MM.1S (cell line): ENCODE data around the gene SRGAP3.
"Not testable (repeated sequence)": the region's sequence is repeated elsewhere in the genome, so short reads cannot be mapped to it uniquely, and the experiment has no call there.

Experiments used
- DNase-seq: peaks from one replicate; pipeline ENCODE4 v3.0.0-alpha.2; 2015
- H2AFZ ChIP-seq: fragments of 300-600 bp; sonication (generic); 2 replicates; pipeline ENCODE4 v1.6.0; 2016; ENCODE audit warnings: antibody characterized with exemption, low read length
- H3F3A ChIP-seq: fragments of 300-600 bp; sonication (generic); 2 replicates; pipeline ENCODE4 v1.6.1; 2016; ENCODE audit warnings: mild to moderate bottlenecking, antibody characterized with exemption, low read length, moderate library complexity, mixed read lengths; ENCODE audit not compliant: insufficient read depth
- H3K27ac ChIP-seq: fragments of 300-600 bp; sonication (generic); 2 replicates; pipeline ENCODE4 v1.5.1; 2016; ENCODE audit warnings: mild to moderate bottlenecking, low read length
- H3K27me3 ChIP-seq: fragments of 300-600 bp; sonication (generic); replicated peaks from 2 replicates; pipeline ENCODE4 v1.6.0; 2016; ENCODE audit warnings: low read length; ENCODE audit not compliant: insufficient read depth
- H3K36me3 ChIP-seq: fragments of 300-600 bp; sonication (generic); replicated peaks from 2 replicates; pipeline ENCODE4 v1.6.1; 2016; ENCODE audit warnings: mild to moderate bottlenecking, low read length, mixed read lengths; ENCODE audit not compliant: insufficient read depth
- H3K4me1 ChIP-seq: fragments of 300-600 bp; sonication (generic); 2 replicates; pipeline ENCODE4 v1.6.1; 2016; ENCODE audit warnings: low read length, mixed read lengths
- H3K4me2 ChIP-seq: fragments of 300-600 bp; sonication (generic); 2 replicates; pipeline ENCODE4 v1.6.0; 2016; ENCODE audit warnings: low read depth, low read length
- H3K4me3 ChIP-seq: fragments of 300-600 bp; sonication (generic); 2 replicates; pipeline ENCODE4 v1.5.1; 2016; ENCODE audit warnings: low read length, mixed read lengths
- H3K79me2 ChIP-seq: fragments of 300-600 bp; sonication (generic); 2 replicates; pipeline ENCODE4 v1.6.1; 2016; ENCODE audit warnings: mixed run types, low read length, mixed read lengths
- H3K9ac ChIP-seq: fragments of 300-600 bp; sonication (generic); 2 replicates; pipeline ENCODE4 v1.6.1; 2016; ENCODE audit warnings: low read length, mixed read lengths
- H3K9me2 ChIP-seq: fragments of 300-600 bp; sonication (generic); replicated peaks from 2 replicates; pipeline ENCODE4 v1.6.1; 2016; ENCODE audit warnings: mild to moderate bottlenecking, low read length, mixed read lengths; ENCODE audit not compliant: insufficient read depth
- H3K9me3 ChIP-seq: fragments of 300-600 bp; sonication (generic); replicated peaks from 2 replicates; pipeline ENCODE4 v1.6.1; 2016; ENCODE audit warnings: mild to moderate bottlenecking, low read length, mixed read lengths; ENCODE audit not compliant: insufficient read depth
- H4K20me1 ChIP-seq: fragments of 300-600 bp; sonication (generic); 2 replicates; pipeline ENCODE4 v1.6.1; 2016; ENCODE audit warnings: mild to moderate bottlenecking, low read length, moderate library complexity, mixed read lengths; ENCODE audit not compliant: insufficient read depth
- CTCF ChIP-seq: fragments of 300-600 bp; sonication (generic); IDR thresholded peaks from 2 replicates; pipeline ENCODE4 v1.5.1; 2016; ENCODE audit warnings: antibody characterized with exemption, low read length, mixed read lengths
- EZH2 ChIP-seq: fragments of 300-600 bp; sonication (generic); optimal IDR thresholded peaks from 2 replicates; pipeline ENCODE3; 2017; ENCODE audit warnings: low read depth, mild to moderate bottlenecking, antibody characterized with exemption, low read length, mixed read lengths
- EZH2phosphoT487 ChIP-seq: fragments of 300-600 bp; sonication (generic); IDR thresholded peaks from 2 replicates; pipeline ENCODE4 v1.6.1; 2018; ENCODE audit warnings: antibody characterized with exemption, low read length

SRGAP3 gene

GRCh38 chr3:9295007-9295406 is 45.6 kb upstream of the SRGAP3 start:
- no peaks in the 10 kb centered on the region for H3F3A ChIP-seq
- TF ChIP-seq EZH2phosphoT487 (no peak), CTCF (no peak), EZH2 (no peak)
- no peaks in the 10 kb centered on the region for H3K9me3 ChIP-seq
- no peaks in the 10 kb centered on the region for H3K27me3 ChIP-seq
- no peaks in the 10 kb centered on the region for H3K36me3 ChIP-seq
- no peak overlapping the region for H3K9ac ChIP-seq
- H3K27ac ChIP-seq = no peak overlapping the region
- no peaks in the 10 kb centered on the region for H3K4me1 ChIP-seq
- H3K9me2 ChIP-seq = no peaks in the 10 kb centered on the region
- no peak for DNase-seq
- no peak overlapping the region for H3K4me2 ChIP-seq
- no peaks in the 10 kb centered on the region for H4K20me1 ChIP-seq
- H3K4me3 ChIP-seq = no peak overlapping the region
- H2AFZ ChIP-seq = no peak overlapping the region
- H3K79me2 ChIP-seq = no peaks in the 10 kb centered on the region

GRCh38 chr3:9293953-9294352 is 44.5 kb upstream of the SRGAP3 start:
- H3K27ac ChIP-seq, H3F3A ChIP-seq, H3K9me3 ChIP-seq, DNase-seq, H3K4me1 ChIP-seq, H2AFZ ChIP-seq, H3K9ac ChIP-seq, H3K36me3 ChIP-seq, H3K4me3 ChIP-seq, H3K9me2 ChIP-seq, H4K20me1 ChIP-seq, H3K4me2 ChIP-seq, H3K27me3 ChIP-seq, H3K79me2 ChIP-seq: not testable (repeated sequence)

GRCh38 chr3:9293076-9293475 is 43.6 kb upstream of the SRGAP3 start:
- Histone ChIP-seq H3K4me2 (no peak overlapping the region), H3K9ac (no peak overlapping the region), H3K9me2 (no peaks in the 10 kb centered on the region), H3K27ac (no peak overlapping the region), H2AFZ (no peak overlapping the region), H3K79me2 (no peaks in the 10 kb centered on the region), H3K27me3 (no peaks in the 10 kb centered on the region), H3F3A (no peaks in the 10 kb centered on the region), H3K36me3 (no peaks in the 10 kb centered on the region), H3K9me3 (no peaks in the 10 kb centered on the region), H3K4me3 (no peak overlapping the region), H4K20me1 (no peaks in the 10 kb centered on the region), H3K4me1 (no peaks in the 10 kb centered on the region)
- no peak for DNase-seq
- no peak for TF ChIP-seq EZH2
- no peak for TF ChIP-seq EZH2phosphoT487
- TF ChIP-seq CTCF = no peak

- Histone ChIP-seq H3K9ac (no peak overlapping the region), H3K4me3 (no peak overlapping the region)
- no peak for TF ChIP-seq EZH2
- no peak for TF ChIP-seq EZH2phosphoT487
- TF ChIP-seq CTCF = no peak
These were observed 43.1 kb upstream of the SRGAP3 start for GRCh38 chr3:9292516-9292915.

More at GRCh38 chr3:9292516-9292915, 43.1 kb upstream of the SRGAP3 start:
- Histone ChIP-seq H3K36me3 (no peaks in the 10 kb centered on the region), H4K20me1 (no peaks in the 10 kb centered on the region), H3K27me3 (no peaks in the 10 kb centered on the region), H3K4me2 (no peak overlapping the region), H3K79me2 (no peaks in the 10 kb centered on the region), H3K4me1 (no peaks in the 10 kb centered on the region), H3K9me2 (no peaks in the 10 kb centered on the region), H3K9me3 (no peaks in the 10 kb centered on the region), H2AFZ (no peak overlapping the region), H3K27ac (no peak overlapping the region), H3F3A (no peaks in the 10 kb centered on the region)
- DNase-seq = no peak
